KG1 (cell line): ENCODE measurements around the gene NRG2.

Source experiments
- DNase-seq: peaks from one replicate; lab custom pipeline; 2025; lab: John Stamatoyannopoulos, UW

NRG2 gene

GRCh38 chr5:139810341-139811273 is 232.5 kb downstream of the NRG2 start:
- no peak for DNase-seq

GRCh38 chr5:139809331-139809810 is 233.7 kb downstream of the NRG2 start:
- no peak for DNase-seq

- DNase-seq = no peak
Measured at GRCh38 chr5:139808481-139809330, 234.4 kb downstream of the NRG2 start.

- DNase-seq = no peak
Measured at GRCh38 chr5:139807647-139808030, 235.5 kb downstream of the NRG2 start.

- no peak for DNase-seq
Measured at GRCh38 chr5:139806726-139807646, 236.1 kb downstream of the NRG2 start.

- no peak for DNase-seq
Measured at GRCh38 chr5:139806111-139806510, 237.0 kb downstream of the NRG2 start.

GRCh38 chr5:139805545-139805944 is 237.6 kb downstream of the NRG2 start:
- no peak for DNase-seq

GRCh38 chr5:139804800-139805397 is 238.2 kb downstream of the NRG2 start:
- DNase-seq = no peak

- DNase-seq = no peak
Measured at GRCh38 chr5:139803978-139804377, 239.1 kb downstream of the NRG2 start.

- no peak for DNase-seq
Measured at GRCh38 chr5:139799359-139799758, 243.7 kb downstream of the NRG2 start.

GRCh38 chr5:139798883-139799282 is 244.2 kb downstream of the NRG2 start:
- no peak for DNase-seq

- DNase-seq = no peak
Measured at GRCh38 chr5:139797856-139798510, 245.1 kb downstream of the NRG2 start.

GRCh38 chr5:139797335-139797734 is 245.8 kb downstream of the NRG2 start:
- no peak for DNase-seq
